Mucosa of rectum (tissue), 2 donors: ENCODE data around the gene P3H2.

Source experiments
- H3K27ac ChIP-seq, 2 donors: one replicate each; pipeline ENCODE4 v1.7.0; 2013; ENCODE audit warnings: inconsistent platforms in 2 of 2, low read depth in 2 of 2, low read length in 2 of 2
- H3K27me3 ChIP-seq, 2 donors: one replicate each; pipeline ENCODE4 v1.7.0; 2013; ENCODE audit warnings: low read length in 2 of 2; ENCODE audit not compliant: control insufficient read depth in 2 of 2, insufficient read depth in 2 of 2
- H3K36me3 ChIP-seq, 2 donors: one replicate each; pipeline ENCODE4 v1.7.0; 2013; ENCODE audit warnings: low read length in 2 of 2; ENCODE audit not compliant: control insufficient read depth in 2 of 2, insufficient read depth in 2 of 2
- H3K4me1 ChIP-seq, 2 donors: one replicate each; pipeline ENCODE4 v1.7.0; 2013; ENCODE audit warnings: low read length in 2 of 2, mild to moderate bottlenecking in 1 of 2; ENCODE audit not compliant: control insufficient read depth in 2 of 2, insufficient read depth in 2 of 2
- H3K4me3 ChIP-seq, 2 donors: one replicate each; pipeline ENCODE4 v1.7.0; 2013; ENCODE audit warnings: low read length in 2 of 2
- H3K9ac ChIP-seq, 2 donors: one replicate each; pipeline ENCODE4 v1.7.0; 2013; ENCODE audit warnings: low read length in 2 of 2, low read depth in 1 of 2, mild to moderate bottlenecking in 1 of 2
- H3K9me3 ChIP-seq, 2 donors: one replicate each; pipeline ENCODE4 v1.7.0; 2013; ENCODE audit warnings: low read length in 2 of 2; ENCODE audit not compliant: control insufficient read depth in 2 of 2
- donor health status: healthy.
- donor health status: Normal muscosa, but diverticular disease.

The P3H2 gene

GRCh38 chr3:190063490-190063889 lies 57.2 kb downstream of the P3H2 start:
- Histone ChIP-seq H3K27ac (no peak overlapping the region), H3K36me3 (no peaks in the 10 kb centered on the region), H3K4me1 (peaks cover 2 to 14% of the 10 kb centered on the region in 2 donors), H3K9ac (no peak overlapping the region), H3K4me3 (no peak overlapping the region), H3K9me3 (no peaks in the 10 kb centered on the region), H3K27me3 (no peaks in the 10 kb centered on the region)

GRCh38 chr3:190060192-190060775 lies 60.4 kb downstream of the P3H2 start:
- Histone ChIP-seq H3K9me3 (no peaks in the 10 kb centered on the region), H3K27ac (no peak overlapping the region), H3K9ac (no peak overlapping the region), H3K36me3 (no peaks in the 10 kb centered on the region), H3K4me1 (peaks cover 2 to 12% of the 10 kb centered on the region in 2 donors), H3K4me3 (no peak overlapping the region), H3K27me3 (no peaks in the 10 kb centered on the region)

GRCh38 chr3:190059242-190059590 lies 61.5 kb downstream of the P3H2 start:
- Histone ChIP-seq H3K27me3 (no peaks in the 10 kb centered on the region), H3K9ac (no peak overlapping the region), H3K27ac (no peak overlapping the region), H3K36me3 (no peaks in the 10 kb centered on the region), H3K4me3 (no peak overlapping the region), H3K4me1 (peaks cover 0 to 7% of the 10 kb centered on the region in 2 donors), H3K9me3 (no peaks in the 10 kb centered on the region)

GRCh38 chr3:190058521-190059241 lies 62.0 kb downstream of the P3H2 start:
- peaks cover 0 to 7% of the 10 kb centered on the region in 2 donors for H3K4me1 ChIP-seq
- H3K27ac ChIP-seq = no peak overlapping the region
- no peaks in the 10 kb centered on the region for H3K36me3 ChIP-seq
- H3K4me3 ChIP-seq = no peak overlapping the region
- H3K27me3 ChIP-seq = no peaks in the 10 kb centered on the region
- no peaks in the 10 kb centered on the region for H3K9me3 ChIP-seq
- no peak overlapping the region for H3K9ac ChIP-seq

GRCh38 chr3:190056742-190057141 lies 64.0 kb downstream of the P3H2 start:
- H3K4me3 ChIP-seq = no peak overlapping the region
- H3K36me3 ChIP-seq = no peaks in the 10 kb centered on the region
- H3K9me3 ChIP-seq = no peaks in the 10 kb centered on the region
- H3K27ac ChIP-seq = no peak overlapping the region
- H3K4me1 ChIP-seq = no peaks in the 10 kb centered on the region
- no peak overlapping the region for H3K9ac ChIP-seq
- H3K27me3 ChIP-seq = no peaks in the 10 kb centered on the region

- Histone ChIP-seq H3K27ac (peak overlapping the region in 1 of 2 donors; percentile 4), H3K9ac (no peak overlapping the region), H3K36me3 (no peaks in the 10 kb centered on the region), H3K4me1 (no peaks in the 10 kb centered on the region), H3K27me3 (no peaks in the 10 kb centered on the region), H3K9me3 (no peaks in the 10 kb centered on the region), H3K4me3 (no peak overlapping the region)
Measured at GRCh38 chr3:190055773-190056172, 64.9 kb downstream of the P3H2 start.

GRCh38 chr3:190053919-190054672 lies 66.6 kb downstream of the P3H2 start:
- Histone ChIP-seq H3K4me3 (no peak overlapping the region), H3K9ac (no peak overlapping the region), H3K27ac (no peak overlapping the region), H3K36me3 (no peaks in the 10 kb centered on the region), H3K4me1 (no peaks in the 10 kb centered on the region), H3K9me3 (no peaks in the 10 kb centered on the region), H3K27me3 (no peaks in the 10 kb centered on the region)

GRCh38 chr3:190051641-190052040 lies 69.1 kb downstream of the P3H2 start:
- no peak overlapping the region for H3K4me3 ChIP-seq
- no peaks in the 10 kb centered on the region for H3K4me1 ChIP-seq
- H3K27ac ChIP-seq = no peak overlapping the region
- H3K9ac ChIP-seq = no peak overlapping the region
- H3K27me3 ChIP-seq = no peaks in the 10 kb centered on the region
- H3K9me3 ChIP-seq = no peaks in the 10 kb centered on the region
- H3K36me3 ChIP-seq = no peaks in the 10 kb centered on the region

GRCh38 chr3:190048932-190049441 lies 71.7 kb downstream of the P3H2 start:
- Histone ChIP-seq H3K4me1 (peaks cover 0 to 11% of the 10 kb centered on the region in 2 donors), H3K36me3 (no peaks in the 10 kb centered on the region), H3K9ac (no peak overlapping the region), H3K27ac (no peak overlapping the region), H3K4me3 (no peak overlapping the region), H3K27me3 (no peaks in the 10 kb centered on the region), H3K9me3 (no peaks in the 10 kb centered on the region)

- Histone ChIP-seq H3K9ac (no peak overlapping the region), H3K36me3 (no peaks in the 10 kb centered on the region), H3K27me3 (no peaks in the 10 kb centered on the region), H3K9me3 (no peaks in the 10 kb centered on the region), H3K4me1 (peaks cover 0 to 24% of the 10 kb centered on the region in 2 donors), H3K4me3 (no peak overlapping the region), H3K27ac (no peak overlapping the region)
Measured at GRCh38 chr3:190044974-190045373, 75.7 kb downstream of the P3H2 start.
